Measurements from ENCODE around the gene CCR7.
"Not testable (repeated sequence)": the region's sequence is repeated elsewhere in the genome, so short reads cannot be mapped to it uniquely, and the experiment has no call there.

The CCR7 gene

GRCh38 chr17:40548982-40549685, 16.1 kb downstream of the CCR7 start:
- DNase-seq = no peak

GRCh38 chr17:40548491-40548981, 16.7 kb downstream of the CCR7 start:
- DNase-seq = no peak

- no peak for DNase-seq
These were observed 17.3 kb downstream of the CCR7 start for GRCh38 chr17:40547785-40548478.

GRCh38 chr17:40547079-40547784, 18.0 kb downstream of the CCR7 start:
- DNase-seq = peak; percentile 77

GRCh38 chr17:40546497-40546896, 18.8 kb downstream of the CCR7 start:
- not testable (repeated sequence) for DNase-seq

- no peak for DNase-seq
These were observed 19.6 kb downstream of the CCR7 start for GRCh38 chr17:40545660-40546059.

- DNase-seq = peak; percentile 65
These were observed 22.5 kb downstream of the CCR7 start for GRCh38 chr17:40542558-40543411.

GRCh38 chr17:40541873-40542557, 23.3 kb downstream of the CCR7 start:
- no peak for DNase-seq

- peak; percentile 71 for DNase-seq
These were observed 24.0 kb downstream of the CCR7 start for GRCh38 chr17:40541060-40541872.

- peak; percentile 57 for DNase-seq
These were observed 24.8 kb downstream of the CCR7 start for GRCh38 chr17:40540448-40540847.

- DNase-seq = no peak
These were observed 25.4 kb downstream of the CCR7 start for GRCh38 chr17:40539711-40540411.

GRCh38 chr17:40538936-40539705, 26.2 kb downstream of the CCR7 start:
- DNase-seq = no peak

GRCh38 chr17:40538019-40538935, 27.0 kb downstream of the CCR7 start:
- no peak for DNase-seq

GRCh38 chr17:40536295-40537171, 28.7 kb downstream of the CCR7 start:
- DNase-seq = no peak

- no peak for DNase-seq
These were observed 29.4 kb downstream of the CCR7 start for GRCh38 chr17:40535924-40536294.

GRCh38 chr17:40535438-40535837, 29.8 kb downstream of the CCR7 start:
- no peak for DNase-seq

- no peak for DNase-seq
These were observed 30.7 kb downstream of the CCR7 start for GRCh38 chr17:40534371-40535189.

Measured in CD4-positive, alpha-beta T cell treated with Interleukin-15 for 1 hour (primary cell).